Measurements from ENCODE around the gene VWA8.

DNA sequence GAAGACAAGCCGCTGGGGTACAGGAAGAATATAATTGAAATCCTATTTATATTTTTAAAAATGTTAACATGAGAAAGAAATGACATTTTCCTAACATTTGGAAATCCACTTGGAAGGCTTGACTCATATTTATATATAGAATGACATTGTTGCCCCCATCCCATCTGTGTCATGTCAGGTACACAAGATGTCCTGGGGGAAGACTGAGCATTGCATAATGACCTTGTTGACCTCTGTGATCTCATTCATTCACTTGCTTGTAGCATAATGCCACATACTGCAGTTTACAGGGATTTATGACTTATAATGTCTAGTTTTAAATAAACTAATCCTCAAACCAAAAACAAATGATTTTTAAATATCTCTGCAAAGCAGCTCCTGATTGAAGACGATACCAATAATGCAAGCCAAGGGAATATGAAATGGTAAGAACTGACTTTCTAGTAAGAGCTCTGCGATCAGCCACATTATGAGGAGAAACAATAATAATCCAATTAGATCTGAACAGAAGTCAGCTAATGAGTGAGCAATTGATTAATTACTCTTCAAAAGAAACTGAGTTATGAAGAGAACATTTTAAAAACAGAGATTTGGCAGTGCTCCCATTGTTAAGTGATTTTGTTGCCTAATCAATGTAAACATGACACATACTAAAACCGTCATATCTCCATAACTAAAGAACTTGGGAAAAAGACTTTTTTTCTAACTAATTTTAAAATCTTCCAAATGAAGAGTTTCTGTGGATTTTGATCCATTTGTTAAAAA lies 21.2 kb upstream of the VWA8 start:
- TF ChIP-seq, protein P1, sequence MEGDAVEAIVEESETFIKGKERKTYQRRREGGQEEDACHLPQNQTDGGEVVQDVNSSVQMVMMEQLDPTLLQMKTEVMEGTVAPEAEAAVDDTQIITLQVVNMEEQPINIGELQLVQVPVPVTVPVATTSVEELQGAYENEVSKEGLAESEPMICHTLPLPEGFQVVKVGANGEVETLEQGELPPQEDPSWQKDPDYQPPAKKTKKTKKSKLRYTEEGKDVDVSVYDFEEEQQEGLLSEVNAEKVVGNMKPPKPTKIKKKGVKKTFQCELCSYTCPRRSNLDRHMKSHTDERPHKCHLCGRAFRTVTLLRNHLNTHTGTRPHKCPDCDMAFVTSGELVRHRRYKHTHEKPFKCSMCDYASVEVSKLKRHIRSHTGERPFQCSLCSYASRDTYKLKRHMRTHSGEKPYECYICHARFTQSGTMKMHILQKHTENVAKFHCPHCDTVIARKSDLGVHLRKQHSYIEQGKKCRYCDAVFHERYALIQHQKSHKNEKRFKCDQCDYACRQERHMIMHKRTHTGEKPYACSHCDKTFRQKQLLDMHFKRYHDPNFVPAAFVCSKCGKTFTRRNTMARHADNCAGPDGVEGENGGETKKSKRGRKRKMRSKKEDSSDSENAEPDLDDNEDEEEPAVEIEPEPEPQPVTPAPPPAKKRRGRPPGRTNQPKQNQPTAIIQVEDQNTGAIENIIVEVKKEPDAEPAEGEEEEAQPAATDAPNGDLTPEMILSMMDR (IDR thresholded peaks at IDR 0.05), result no peak
- TF ChIP-seq POLR2A (IDR thresholded peaks at IDR 0.05), result no peak
